Tibial artery (tissue), 4 donors: ENCODE data around the gene GLIS1.

Source experiments
- DNase-seq, 2 donors: peaks; one replicate each; pipeline ENCODE4 v3.0.0-alpha.2; 2019
- H3K27ac ChIP-seq, 2 donors: fragments of 200-600 bp; sonication (generic) in 1 of 2; 1 replicate in 1 of 2; 2 replicates in 1 of 2; pipeline ENCODE4 v1.5.1; 2018 to 2019; ENCODE audit warnings: mild to moderate bottlenecking in 1 of 2
- H3K27me3 ChIP-seq, 2 donors: fragments of 200-600 bp; sonication (generic) in 1 of 2; one replicate each; pipeline versions ENCODE4 v1.5.1 to v1.6.0; 2016 to 2019
- H3K36me3 ChIP-seq, 3 donors: fragments of 200-600 bp; sonication (generic) in 2 of 3; one replicate each; pipeline ENCODE4 v1.5.1; 2016 to 2019; ENCODE audit warnings: mild to moderate bottlenecking in 2 of 3
- H3K4me1 ChIP-seq, 4 donors: fragments of 200-600 bp; sonication (generic) in 2 of 4; 1 replicate in 3 of 4; 2 replicates in 1 of 4; pipeline ENCODE4 v1.5.1; 2016 to 2019
- H3K4me3 ChIP-seq, 2 donors: fragments of 200-600 bp; sonication (generic) in 1 of 2; 1 replicate in 1 of 2; 2 replicates in 1 of 2; pipeline ENCODE4 v1.5.1; 2018 to 2019; ENCODE audit warnings: mild to moderate bottlenecking in 2 of 2
- H3K9me3 ChIP-seq, 3 donors: fragments of 200-600 bp; sonication (generic) in 1 of 3; one replicate each; pipeline ENCODE4 v1.5.1; 2016 to 2019
- CTCF ChIP-seq, 2 experiments: fragments of 200-600 bp in 1 of 2; fragments of 450-650 bp in 1 of 2; IDR thresholded peaks; one replicate each; pipeline ENCODE4 v1.5.1; 2017 to 2019; ENCODE audit warnings: antibody characterized with exemption in 2 of 2, mild to moderate bottlenecking in 1 of 2, moderate library complexity in 1 of 2
- intact Hi-C: fragments of 100-400 bp; cut with DNase I; formaldehyde crosslinking; loops from one replicate; pipeline ENCODE4 v1.15.0; 2023; ENCODE audit warnings: low total_unique reads

The GLIS1 gene

GRCh38 chr1:53710584-53710983 lies 28.4 kb downstream of the GLIS1 start:
- no peak for DNase-seq
- Histone ChIP-seq H3K27ac (no peak overlapping the region), H3K27me3 (peaks cover 0 to 39% of the 10 kb centered on the region in 2 donors), H3K4me1 (no peaks in the 10 kb centered on the region), H3K9me3 (no peaks in the 10 kb centered on the region), H3K36me3 (no peaks in the 10 kb centered on the region), H3K4me3 (no peak overlapping the region)
- no peak for TF ChIP-seq CTCF (IDR thresholded peaks at IDR 0.05)
- intact Hi-C loops = no loop called here

DNA sequence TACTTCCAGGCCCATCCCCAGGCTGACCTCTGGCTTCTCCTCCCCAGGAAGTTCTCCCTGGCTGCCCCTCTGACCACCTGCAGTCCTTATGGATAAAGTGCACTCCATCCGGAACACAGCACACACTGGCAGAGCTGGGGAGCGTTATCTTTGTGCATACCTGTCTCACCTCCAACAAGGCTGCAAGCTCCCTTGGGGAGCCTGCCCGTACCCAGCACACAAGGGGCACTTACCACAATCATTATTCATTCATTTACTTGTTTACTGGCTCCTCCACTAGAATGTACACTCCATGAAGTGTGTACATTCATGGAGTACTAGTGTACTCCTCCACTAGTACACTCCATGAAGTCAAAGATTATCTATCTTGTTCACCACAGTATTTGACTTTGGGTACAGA lies 30.3 kb downstream of the GLIS1 start:
- no peak for DNase-seq
- intact Hi-C loops = no loop called here

DNA sequence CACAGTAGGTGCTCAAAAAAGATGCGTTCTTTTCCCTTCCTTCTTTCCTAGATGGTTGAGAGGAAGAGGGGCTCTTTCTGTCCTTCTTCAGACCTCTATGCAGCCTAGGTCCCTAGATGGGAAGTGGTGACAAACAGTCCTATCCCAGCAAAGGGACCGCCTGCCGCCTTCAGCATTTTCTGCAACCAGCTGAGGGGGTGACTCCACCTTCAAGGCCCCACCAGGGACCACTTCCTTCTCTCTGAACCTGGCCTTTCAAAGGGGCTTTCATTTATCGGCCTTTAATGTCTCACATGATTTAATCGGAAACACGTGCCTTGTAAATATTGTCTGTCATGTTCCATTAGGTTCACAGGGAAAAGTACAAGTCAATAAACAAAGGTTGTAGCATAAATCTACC lies 32.6 kb downstream of the GLIS1 start:
- no peak overlapping the region for H3K27ac ChIP-seq
- H3K4me1 ChIP-seq = no peaks in the 10 kb centered on the region
- no peaks in the 10 kb centered on the region for H3K9me3 ChIP-seq
- no peaks in the 10 kb centered on the region for H3K36me3 ChIP-seq
- no peak overlapping the region for H3K4me3 ChIP-seq
- TF ChIP-seq CTCF (IDR thresholded peaks at IDR 0.05) = no peak
- peaks cover 0 to 36% of the 10 kb centered on the region in 2 donors for H3K27me3 ChIP-seq
- DNase-seq = no peak
- intact Hi-C loops = no loop called here

More for the DNA sequence above, 30.3 kb downstream of the GLIS1 start:
- no peak overlapping the region for H3K4me3 ChIP-seq
- peaks cover 0 to 31% of the 10 kb centered on the region in 2 donors for H3K27me3 ChIP-seq
- no peaks in the 10 kb centered on the region for H3K4me1 ChIP-seq
- no peaks in the 10 kb centered on the region for H3K9me3 ChIP-seq
- TF ChIP-seq CTCF (IDR thresholded peaks at IDR 0.05) = no peak
- H3K36me3 ChIP-seq = no peaks in the 10 kb centered on the region
- H3K27ac ChIP-seq = no peak overlapping the region

- H3K4me1 ChIP-seq = no peaks in the 10 kb centered on the region
- H3K36me3 ChIP-seq = no peaks in the 10 kb centered on the region
- no peaks in the 10 kb centered on the region for H3K9me3 ChIP-seq
- H3K27ac ChIP-seq = no peak overlapping the region
- H3K27me3 ChIP-seq = peaks cover 0 to 39% of the 10 kb centered on the region in 2 donors
- intact Hi-C loops = no loop called here
- DNase-seq = no peak
- no peak overlapping the region for H3K4me3 ChIP-seq
- TF ChIP-seq CTCF (IDR thresholded peaks at IDR 0.05) = no peak
These were observed 33.4 kb downstream of the GLIS1 start for GRCh38 chr1:53705446-53706096.

GRCh38 chr1:53704804-53705445 lies 34.0 kb downstream of the GLIS1 start:
- no peaks in the 10 kb centered on the region for H3K36me3 ChIP-seq
- TF ChIP-seq CTCF (IDR thresholded peaks at IDR 0.05) = no peak
- DNase-seq = no peak
- H3K4me1 ChIP-seq = no peaks in the 10 kb centered on the region
- no peak overlapping the region for H3K4me3 ChIP-seq
- intact Hi-C loops = no loop called here
- H3K9me3 ChIP-seq = no peaks in the 10 kb centered on the region
- H3K27me3 ChIP-seq = peaks cover 0 to 42% of the 10 kb centered on the region in 2 donors
- H3K27ac ChIP-seq = no peak overlapping the region
